ENCODE results near the gene TXNIP. TPM values are rescaled to one million over a fixed set of nuclear protein-coding genes. Genes with fewer than 3 reads are reported as not detected.

Gene TXNIP
- total RNA-seq, 1 experiment from 2014 or later, result 131 TPM

- no peak for TF ChIP-seq CTCF (conservative IDR thresholded peaks at IDR 0.05)
- Histone ChIP-seq H3K4me1 (replicated peaks; ENCODE audit: insufficient read depth) (no peaks in the 10 kb centered on the region), H3K9me2 (ENCODE audit: insufficient read depth) (no peaks in the 10 kb centered on the region), H3K4me3 (peak overlapping the region; percentile 74), H3K4me2 (peak overlapping the region; percentile 82), H3F3A (ENCODE audit: insufficient read depth, low read depth) (peaks cover 39% of the 10 kb centered on the region), H2AFZ (peak overlapping the region; percentile 37; the same call in 1 of the 2 replicates), H3K9me3 (ENCODE audit: insufficient read depth, low read depth) (no peaks in the 10 kb centered on the region), H4K20me1 (ENCODE audit: insufficient read depth) (peaks cover 6% of the 10 kb centered on the region; the same call in 1 of the 2 replicates), H3K27me3 (ENCODE audit: insufficient read depth, low read depth) (no peaks in the 10 kb centered on the region), H3K36me3 (ENCODE audit: low read depth) (no peaks in the 10 kb centered on the region), H3K27ac (0 out of 2 replicates have a peak overlapping the region, but pooled peaks have one; percentile 9), H3K79me2 (ENCODE audit: low read depth) (no peaks in the 10 kb centered on the region)
- intact Hi-C loops (cut with micrococcal nuclease; ENCODE audit: unreplicated experiment), result loop anchor here (2.0 to 5.0 kb wide), 3 partner anchors 58 to 179 kb away; partner anchors contain the start of genes PIAS3 and RBM8A
- ChIA-PET CTCF (no interaction called here), POLR2A (ENCODE audit: unreplicated experiment) (interaction anchor here (0.6 to 0.9 kb wide), 3 partner anchors 15 to 57 kb away, joined by 4 to 7 read pairs (median 6); no protein-coding TSS in a partner anchor)
- DNase-seq, result no peak
- BruUV-seq (replicated peaks), result no TSS peak
These were observed 40.0 kb upstream of the TXNIP start for GRCh38 chr1:146036241-146036964.

- Histone ChIP-seq H3K79me2 (ENCODE audit: low read depth) (no peaks in the 10 kb centered on the region), H3F3A (ENCODE audit: insufficient read depth, low read depth) (peaks cover 35% of the 10 kb centered on the region), H3K36me3 (ENCODE audit: low read depth) (no peaks in the 10 kb centered on the region), H3K4me3 (peak overlapping the region; percentile 47; the same call in 1 of the 2 replicates), H4K20me1 (ENCODE audit: insufficient read depth) (peaks cover 6% of the 10 kb centered on the region; the same call in 1 of the 2 replicates), H3K4me1 (replicated peaks; ENCODE audit: insufficient read depth) (no peaks in the 10 kb centered on the region), H2AFZ (peak overlapping the region; percentile 61), H3K9me2 (ENCODE audit: insufficient read depth) (no peaks in the 10 kb centered on the region), H3K4me2 (peak overlapping the region; percentile 70), H3K27ac (no peak overlapping the region), H3K27me3 (ENCODE audit: insufficient read depth, low read depth) (no peaks in the 10 kb centered on the region), H3K9me3 (ENCODE audit: insufficient read depth, low read depth) (no peaks in the 10 kb centered on the region)
- BruUV-seq (replicated peaks), result no TSS peak
- peak; percentile 26 to 60 for DNase-seq
- intact Hi-C loops (cut with micrococcal nuclease; ENCODE audit: unreplicated experiment), result loop anchor here (5.0 kb wide), 2 partner anchors 108 to 178 kb away; partner anchors contain the start of genes PIAS3 and RBM8A
- POLR2A ChIA-PET (ENCODE audit: unreplicated experiment), result interaction anchor here (0.6 to 0.9 kb wide), 4 partner anchors 16 to 315 kb away, joined by 4 to 8 read pairs (median 6); no protein-coding TSS in a partner anchor
- TF ChIP-seq CTCF (conservative IDR thresholded peaks at IDR 0.05) (no peak), EZH2 (IDR thresholded peaks at IDR 0.05; ENCODE audit: low read depth) (no peak)
- CTCF ChIA-PET, result interaction anchor here (0.6 kb wide), 1 partner anchor 39 kb away, joined by 3 read pairs; no protein-coding TSS in a partner anchor
These were observed 38.7 kb upstream of the TXNIP start for GRCh38 chr1:146035048-146035423.

- no TSS peak for BruUV-seq (replicated peaks)
- CTCF ChIA-PET, result interaction anchor here (0.6 to 0.7 kb wide), 3 partner anchors 9 to 184 kb away, joined by 3 read pairs; no protein-coding TSS in a partner anchor
- no peak overlapping the region for H3K4me2 ChIP-seq
These were observed 36.3 kb upstream of the TXNIP start for GRCh38 chr1:146032631-146033219.

More at GRCh38 chr1:146032631-146033219, 36.3 kb upstream of the TXNIP start:
- H3K9me2 ChIP-seq (ENCODE audit: insufficient read depth), result no peaks in the 10 kb centered on the region
- peaks cover 6% of the 10 kb centered on the region; the same call in 1 of the 2 replicates for H4K20me1 ChIP-seq (ENCODE audit: insufficient read depth)
- H3K36me3 ChIP-seq (ENCODE audit: low read depth), result no peaks in the 10 kb centered on the region
- TF ChIP-seq EZH2 (IDR thresholded peaks at IDR 0.05; ENCODE audit: low read depth) (no peak), CTCF (conservative IDR thresholded peaks at IDR 0.05) (peak; percentile 65)
- POLR2A ChIA-PET (ENCODE audit: unreplicated experiment), result interaction anchor here (0.7 to 0.9 kb wide), 2 partner anchors 53 to 144 kb away, joined by 3 to 7 read pairs; no protein-coding TSS in a partner anchor
- H3K27me3 ChIP-seq (ENCODE audit: insufficient read depth, low read depth), result no peaks in the 10 kb centered on the region
- H3K4me3 ChIP-seq, result no peak overlapping the region
- H3K4me1 ChIP-seq (replicated peaks; ENCODE audit: insufficient read depth), result no peaks in the 10 kb centered on the region
- intact Hi-C loops (cut with micrococcal nuclease; ENCODE audit: unreplicated experiment), result no loop called here
- H2AFZ ChIP-seq, result no peak overlapping the region
- no peak overlapping the region for H3K27ac ChIP-seq
- peaks cover 27% of the 10 kb centered on the region for H3F3A ChIP-seq (ENCODE audit: insufficient read depth, low read depth)
- no peaks in the 10 kb centered on the region for H3K79me2 ChIP-seq (ENCODE audit: low read depth)
- H3K9me3 ChIP-seq (ENCODE audit: insufficient read depth, low read depth), result no peaks in the 10 kb centered on the region
- no peak for DNase-seq
